LNCaP clone FGC (cell line): Measurements from ENCODE around the gene CASZ1.

Experiments used
- DNase-seq: peaks from one replicate; pipeline ENCODE4 v3.0.0-alpha.2; 2011; ENCODE audit warnings: low read depth
- H3K4me3 ChIP-seq: 2 replicates; pipeline ENCODE4 v1.5.1; 2011; ENCODE audit warnings: mild to moderate bottlenecking, low read depth, low read length, control low read depth
- TF ChIP-seq, protein P1 (sequence below): IDR thresholded peaks from 2 replicates; pipeline ENCODE4 v1.5.1; 2012; ENCODE audit warnings: mild to moderate bottlenecking; ENCODE audit not compliant: control insufficient read depth, insufficient read depth; ENCODE audit errors: extremely low read depth

The CASZ1 gene

DNA sequence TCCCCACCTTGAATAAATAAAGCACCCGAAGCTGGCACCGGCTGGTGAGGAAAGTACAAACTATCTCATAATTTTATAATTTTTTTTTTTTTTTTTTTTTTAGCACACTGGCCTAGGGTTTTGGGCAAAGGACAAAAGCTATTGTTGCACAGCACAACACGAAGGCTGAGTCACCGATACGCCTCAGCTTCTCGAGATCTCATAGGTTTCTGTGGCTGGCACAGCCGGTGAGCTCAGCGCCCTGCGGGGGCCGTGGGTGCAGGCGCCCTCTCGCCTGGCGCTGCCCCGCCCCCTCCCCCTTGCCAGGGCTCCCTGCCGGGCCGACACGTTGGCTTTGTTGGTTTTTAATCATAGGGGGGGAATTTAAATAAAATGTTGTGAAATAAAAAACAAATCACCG, 17.2 kb downstream of the CASZ1 start:
- H3K4me3 ChIP-seq: peak overlapping the region; percentile 18; the same call in 1 of the 2 replicates
- no peak for DNase-seq
- TF ChIP-seq, protein P1, sequence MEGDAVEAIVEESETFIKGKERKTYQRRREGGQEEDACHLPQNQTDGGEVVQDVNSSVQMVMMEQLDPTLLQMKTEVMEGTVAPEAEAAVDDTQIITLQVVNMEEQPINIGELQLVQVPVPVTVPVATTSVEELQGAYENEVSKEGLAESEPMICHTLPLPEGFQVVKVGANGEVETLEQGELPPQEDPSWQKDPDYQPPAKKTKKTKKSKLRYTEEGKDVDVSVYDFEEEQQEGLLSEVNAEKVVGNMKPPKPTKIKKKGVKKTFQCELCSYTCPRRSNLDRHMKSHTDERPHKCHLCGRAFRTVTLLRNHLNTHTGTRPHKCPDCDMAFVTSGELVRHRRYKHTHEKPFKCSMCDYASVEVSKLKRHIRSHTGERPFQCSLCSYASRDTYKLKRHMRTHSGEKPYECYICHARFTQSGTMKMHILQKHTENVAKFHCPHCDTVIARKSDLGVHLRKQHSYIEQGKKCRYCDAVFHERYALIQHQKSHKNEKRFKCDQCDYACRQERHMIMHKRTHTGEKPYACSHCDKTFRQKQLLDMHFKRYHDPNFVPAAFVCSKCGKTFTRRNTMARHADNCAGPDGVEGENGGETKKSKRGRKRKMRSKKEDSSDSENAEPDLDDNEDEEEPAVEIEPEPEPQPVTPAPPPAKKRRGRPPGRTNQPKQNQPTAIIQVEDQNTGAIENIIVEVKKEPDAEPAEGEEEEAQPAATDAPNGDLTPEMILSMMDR: no peak

- no peak overlapping the region for H3K4me3 ChIP-seq
- DNase-seq: no peak
- TF ChIP-seq, protein P1: no peak
Observed at GRCh38 chr1:10778640-10779039, 17.8 kb downstream of the CASZ1 start.

- no peak overlapping the region for H3K4me3 ChIP-seq
- DNase-seq: no peak
- TF ChIP-seq, protein P1: no peak
Observed at GRCh38 chr1:10777749-10778574, 18.5 kb downstream of the CASZ1 start.

- H3K4me3 ChIP-seq: 0 out of 2 replicates have a peak overlapping the region, but pooled peaks have one; percentile 2
- TF ChIP-seq, protein P1: no peak
- DNase-seq: peak; percentile 86
Observed at GRCh38 chr1:10776190-10776905, 20.1 kb downstream of the CASZ1 start.

DNA sequence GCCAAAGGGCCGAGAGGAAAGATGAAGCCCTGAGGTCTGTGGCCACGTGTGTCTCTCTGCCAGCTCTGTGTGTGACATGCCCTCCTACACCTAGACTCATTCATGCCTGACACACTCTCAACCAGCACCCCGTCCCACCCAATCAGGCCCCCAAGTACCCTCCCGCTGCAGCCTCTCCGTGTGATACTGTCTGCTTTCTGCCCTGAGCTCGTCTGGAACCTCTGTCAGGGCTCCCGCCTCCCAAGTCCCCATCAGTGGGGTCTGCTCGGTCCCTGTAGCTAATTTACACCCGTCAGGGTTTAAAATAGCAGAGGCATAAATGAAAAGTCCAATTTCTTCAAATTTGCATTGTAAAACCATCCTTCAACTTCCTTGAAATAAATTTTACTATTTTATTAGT, 20.7 kb downstream of the CASZ1 start:
- TF ChIP-seq, protein P1: no peak

DNA sequence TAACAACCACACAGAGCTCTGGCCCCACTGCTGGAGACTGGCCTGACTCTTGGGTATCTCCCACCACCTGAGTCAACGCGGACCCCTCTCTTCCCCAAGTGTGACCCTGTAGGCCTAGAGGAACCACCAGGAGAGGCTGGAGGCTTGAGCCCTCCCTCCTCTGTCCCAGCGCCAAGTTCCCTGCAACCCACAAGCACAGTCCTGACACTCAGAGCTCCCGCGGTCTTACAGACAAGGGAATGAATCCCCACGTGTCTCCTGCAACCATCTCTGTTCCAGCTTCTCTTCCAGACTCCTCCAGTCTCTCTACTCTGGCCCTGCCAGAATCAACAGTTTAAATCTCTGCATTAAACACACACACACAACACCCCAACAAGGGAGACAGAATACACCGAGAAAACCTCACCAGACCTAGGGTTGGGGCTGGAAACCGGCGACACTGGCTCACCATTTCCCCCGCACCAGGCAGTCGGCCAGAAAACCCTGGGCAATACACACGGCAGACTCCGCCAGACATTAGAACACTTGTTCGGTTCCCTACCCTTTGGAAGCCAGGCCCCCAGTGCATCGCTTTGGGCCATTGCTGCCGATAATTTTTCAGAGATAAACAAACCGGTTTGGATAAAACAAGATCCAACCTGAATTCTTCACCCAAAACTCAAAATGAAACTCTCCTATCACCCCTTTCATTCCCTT, 21.7 kb downstream of the CASZ1 start:
- no peak for DNase-seq
- TF ChIP-seq, protein P1: no peak
- no peak overlapping the region for H3K4me3 ChIP-seq

More for the DNA sequence above, 20.7 kb downstream of the CASZ1 start:
- 0 out of 2 replicates have a peak overlapping the region, but pooled peaks have one; percentile 2 for H3K4me3 ChIP-seq
- DNase-seq: no peak
